ENCODE measurements around the gene APP.

- no peak for TF ChIP-seq CTCF (IDR thresholded peaks at IDR 0.05; ENCODE audit: poor library complexity)
- TF ChIP-seq EZH2phosphoT487 (IDR thresholded peaks at IDR 0.05; ENCODE audit: low read depth, severe bottlenecking, unreplicated experiment), result no peak
- TF ChIP-seq EZH2 (IDR thresholded peaks at IDR 0.05; ENCODE audit: borderline replicate concordance), result no peak
Measured at GRCh38 chr21:25959799-25960198, 210.8 kb downstream of the APP start.
